GM19468 (cell line): ENCODE data around the gene SMYD3.

Source experiments
- ATAC-seq: cut with Tn5 transposase; IDR thresholded peaks from one replicate; pipeline ENCODE4 v1.9.1; 2021; ENCODE audit warnings: mild to moderate bottlenecking, moderate library complexity, moderate number of reproducible peaks; ENCODE audit not compliant: unreplicated experiment; ENCODE audit errors: extremely low read depth

The SMYD3 gene

DNA sequence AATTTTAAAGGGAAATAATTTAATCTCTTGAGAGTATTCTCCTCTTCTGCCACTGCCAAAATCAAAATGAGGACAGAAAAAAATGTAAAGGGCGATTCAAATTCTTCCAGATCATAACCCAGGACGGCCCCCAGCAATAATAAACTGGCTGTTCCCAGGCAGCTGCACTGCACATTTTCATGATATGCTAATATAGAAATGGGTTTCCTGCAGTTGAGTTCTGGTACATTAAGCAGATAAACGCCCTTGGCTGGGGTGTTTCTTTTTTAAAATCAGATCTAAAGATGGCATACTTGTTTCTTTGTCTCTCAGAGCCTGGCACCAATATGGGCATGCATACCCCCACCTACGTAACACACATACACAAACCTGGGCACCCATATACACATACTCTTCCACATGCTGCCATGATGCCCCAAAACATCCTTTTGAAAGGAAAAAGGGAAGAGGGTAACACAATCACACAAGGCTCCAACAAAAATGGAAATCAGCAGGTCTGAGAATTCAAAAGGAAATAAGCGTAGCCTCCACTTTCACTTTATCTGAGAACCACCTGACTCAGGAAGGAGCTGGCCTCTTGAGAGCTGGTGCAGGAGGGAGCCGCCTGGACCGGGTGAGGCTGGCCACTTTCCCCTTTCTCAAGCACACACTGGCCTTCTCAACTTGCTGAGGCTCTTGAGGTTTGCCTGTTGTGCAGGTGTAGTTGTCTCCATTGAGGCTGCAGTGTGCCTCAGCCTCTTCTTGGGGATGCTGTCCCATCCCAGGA, 698.9 kb downstream of the SMYD3 start:
- ATAC-seq = no peak

GRCh38 chr1:245807306-245807705, 699.8 kb downstream of the SMYD3 start:
- ATAC-seq = peak; percentile 68

- no peak for ATAC-seq
Measured at GRCh38 chr1:245805532-245805931, 701.5 kb downstream of the SMYD3 start.

DNA sequence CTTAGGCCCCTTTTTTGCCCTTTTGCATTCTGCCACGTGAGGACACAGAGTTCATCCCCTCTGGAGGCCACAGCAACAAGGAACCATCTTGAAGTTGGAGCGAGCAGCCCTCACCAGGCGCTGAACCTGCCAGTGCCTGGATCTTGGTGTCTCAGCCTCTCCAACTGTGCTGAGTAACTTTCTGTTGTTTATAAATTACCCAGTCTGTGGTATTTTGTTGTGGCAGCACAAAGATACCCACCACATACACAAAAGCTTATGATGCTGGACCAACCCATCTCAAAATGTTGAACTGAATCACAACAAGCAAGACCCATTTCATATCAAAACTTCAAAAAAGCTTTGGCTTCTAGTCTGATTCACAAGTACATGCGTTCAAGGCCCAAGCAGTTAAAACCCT, 702.4 kb downstream of the SMYD3 start:
- ATAC-seq = no peak

DNA sequence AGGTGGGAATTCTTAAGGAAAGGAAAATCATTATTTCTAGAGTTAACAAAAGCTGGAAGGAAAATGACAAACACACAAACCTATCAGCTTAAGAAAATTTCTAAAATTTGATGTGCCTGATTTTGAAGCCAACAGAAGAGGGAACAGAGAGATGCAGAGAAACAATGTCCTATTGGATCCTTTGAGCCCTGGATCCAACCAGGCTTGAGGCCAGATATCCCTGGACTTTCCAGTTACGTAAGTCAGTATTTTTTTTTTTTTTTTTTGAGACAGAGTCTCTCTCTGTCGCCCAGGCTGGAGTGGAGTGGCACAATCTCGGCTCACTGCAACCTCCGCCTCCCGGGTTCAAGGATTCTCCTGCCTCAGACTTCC, 703.4 kb downstream of the SMYD3 start:
- ATAC-seq = no peak

- ATAC-seq = no peak
Measured at GRCh38 chr1:245802941-245803665, 704.0 kb downstream of the SMYD3 start.

GRCh38 chr1:245800901-245801605, 706.0 kb downstream of the SMYD3 start:
- no peak for ATAC-seq

GRCh38 chr1:245798349-245798711, 708.7 kb downstream of the SMYD3 start:
- no peak for ATAC-seq

GRCh38 chr1:245797592-245798348, 709.3 kb downstream of the SMYD3 start:
- ATAC-seq = no peak

GRCh38 chr1:245791410-245792312, 715.4 kb downstream of the SMYD3 start:
- ATAC-seq = no peak

DNA sequence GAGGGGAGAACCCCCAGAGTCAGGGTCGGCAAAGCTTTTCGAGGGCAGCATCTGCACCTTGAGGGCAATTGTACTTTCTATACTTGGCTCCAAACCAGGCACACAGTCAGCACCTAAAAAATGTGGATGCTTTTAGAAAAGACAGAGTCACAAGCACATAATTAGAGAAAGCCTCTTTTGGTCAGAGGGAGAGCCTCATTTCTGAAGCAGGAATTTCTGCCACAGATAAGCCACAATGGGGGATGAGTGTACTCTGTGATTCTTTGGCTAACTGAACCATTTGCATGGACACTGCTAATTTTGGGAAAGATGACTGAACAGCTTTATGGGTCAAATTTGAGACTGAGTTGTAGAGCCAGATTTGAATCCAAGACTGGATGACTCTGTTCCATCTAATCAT, 716.6 kb downstream of the SMYD3 start:
- no peak for ATAC-seq

GRCh38 chr1:245788886-245789285, 718.2 kb downstream of the SMYD3 start:
- ATAC-seq = no peak

GRCh38 chr1:245788269-245788668, 718.8 kb downstream of the SMYD3 start:
- ATAC-seq = no peak

- ATAC-seq = no peak
Measured at GRCh38 chr1:245786948-245787347, 720.1 kb downstream of the SMYD3 start.

GRCh38 chr1:245779797-245780755, 727.0 kb downstream of the SMYD3 start:
- ATAC-seq = no peak

DNA sequence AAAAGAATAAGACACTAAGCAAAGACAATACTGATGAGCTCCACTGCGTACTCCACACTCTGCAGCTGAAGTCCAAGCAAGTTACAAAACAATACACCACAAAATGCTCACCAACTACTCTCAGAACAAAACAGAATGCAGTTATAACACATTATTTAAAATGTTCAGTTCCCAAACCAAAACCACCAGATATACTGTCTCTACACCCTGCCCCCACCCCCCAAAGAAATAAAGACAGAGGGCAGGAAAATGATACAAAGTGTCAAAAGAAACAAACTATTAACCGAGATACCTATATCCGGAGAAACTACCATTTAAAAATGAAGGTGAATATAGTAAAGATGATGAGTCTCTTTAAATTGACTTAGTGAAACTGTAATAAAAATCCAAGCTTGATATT, 729.3 kb downstream of the SMYD3 start:
- no peak for ATAC-seq

- ATAC-seq = no peak
Measured at GRCh38 chr1:245776694-245777332, 730.3 kb downstream of the SMYD3 start.

GRCh38 chr1:245776139-245776538, 730.9 kb downstream of the SMYD3 start:
- ATAC-seq = no peak
